HG02610 (cell line): ENCODE results near the gene TIA1.
A peak's percentile ranks its signal among the peaks of the same experiment; 100 is the strongest.

Source experiments
- ATAC-seq: cut with Tn5 transposase; IDR thresholded peaks from one replicate; pipeline ENCODE4 v1.9.1; 2021; ENCODE audit warnings: mild to moderate bottlenecking, moderate library complexity; ENCODE audit not compliant: unreplicated experiment

TIA1 gene

DNA sequence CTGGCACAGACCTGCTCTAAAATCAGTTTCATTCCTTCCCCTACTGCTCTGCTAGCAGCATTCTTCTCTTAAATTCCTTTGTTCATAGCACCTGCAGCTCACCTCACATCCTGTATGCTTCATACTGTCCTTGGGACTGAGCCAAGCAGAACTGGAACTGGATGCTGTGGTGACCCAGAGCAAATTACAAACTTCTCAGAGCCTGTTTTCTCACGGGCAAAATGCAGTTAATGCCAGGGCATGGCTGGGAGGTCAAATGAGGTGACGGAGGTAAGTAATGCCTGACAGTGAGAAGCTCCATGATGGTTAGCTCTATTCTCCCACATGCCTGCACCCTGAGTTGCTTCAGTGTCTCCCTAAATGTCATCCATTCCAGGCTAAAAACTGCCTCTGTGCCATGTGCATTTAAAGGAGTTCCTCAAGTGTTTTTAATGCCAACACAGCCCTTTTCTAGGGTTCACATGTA, 87.3 kb downstream of the TIA1 start:
- peak; percentile 89 for ATAC-seq

DNA sequence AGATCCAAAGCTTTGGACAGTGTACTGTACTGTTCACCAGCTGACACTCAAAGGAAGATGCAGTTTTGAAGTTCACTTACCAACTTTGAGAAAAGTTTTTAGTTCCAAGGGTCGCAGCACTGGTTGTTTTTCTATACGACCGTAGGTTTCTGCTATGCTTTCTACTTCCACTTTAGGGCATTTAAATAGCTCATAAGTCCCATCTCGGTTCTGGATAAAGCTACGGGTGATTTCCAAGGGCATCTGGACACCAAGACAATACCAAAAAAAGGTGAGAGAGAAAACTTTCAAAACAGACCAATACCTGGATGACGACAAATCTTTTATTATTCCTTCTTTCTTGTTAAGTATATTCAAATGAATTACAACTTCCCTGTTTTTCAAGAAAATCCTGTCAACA, 87.9 kb downstream of the TIA1 start:
- peak; percentile 13 for ATAC-seq
